ENCODE measurements around the gene DSCAM.

DNA sequence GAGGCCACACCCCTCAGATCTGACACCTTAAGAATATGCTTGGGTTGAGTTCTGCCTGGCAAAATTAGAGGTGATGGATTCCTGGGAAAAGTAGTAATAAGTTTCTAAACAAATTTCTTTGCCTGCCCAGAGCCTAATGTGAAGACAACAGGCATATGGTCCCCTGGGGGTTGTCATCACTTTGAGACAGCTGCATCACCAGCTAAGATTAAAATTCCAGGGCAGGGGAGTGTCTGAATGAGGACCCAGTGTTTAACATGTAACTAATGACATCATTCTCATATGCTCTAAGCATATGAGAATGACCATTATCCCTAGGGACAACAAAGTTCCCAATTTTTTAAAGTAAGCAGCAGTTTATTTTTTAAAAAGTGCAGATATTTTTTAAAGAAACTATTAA, 547.5 kb downstream of the DSCAM start:
- TF ChIP-seq, protein P1, sequence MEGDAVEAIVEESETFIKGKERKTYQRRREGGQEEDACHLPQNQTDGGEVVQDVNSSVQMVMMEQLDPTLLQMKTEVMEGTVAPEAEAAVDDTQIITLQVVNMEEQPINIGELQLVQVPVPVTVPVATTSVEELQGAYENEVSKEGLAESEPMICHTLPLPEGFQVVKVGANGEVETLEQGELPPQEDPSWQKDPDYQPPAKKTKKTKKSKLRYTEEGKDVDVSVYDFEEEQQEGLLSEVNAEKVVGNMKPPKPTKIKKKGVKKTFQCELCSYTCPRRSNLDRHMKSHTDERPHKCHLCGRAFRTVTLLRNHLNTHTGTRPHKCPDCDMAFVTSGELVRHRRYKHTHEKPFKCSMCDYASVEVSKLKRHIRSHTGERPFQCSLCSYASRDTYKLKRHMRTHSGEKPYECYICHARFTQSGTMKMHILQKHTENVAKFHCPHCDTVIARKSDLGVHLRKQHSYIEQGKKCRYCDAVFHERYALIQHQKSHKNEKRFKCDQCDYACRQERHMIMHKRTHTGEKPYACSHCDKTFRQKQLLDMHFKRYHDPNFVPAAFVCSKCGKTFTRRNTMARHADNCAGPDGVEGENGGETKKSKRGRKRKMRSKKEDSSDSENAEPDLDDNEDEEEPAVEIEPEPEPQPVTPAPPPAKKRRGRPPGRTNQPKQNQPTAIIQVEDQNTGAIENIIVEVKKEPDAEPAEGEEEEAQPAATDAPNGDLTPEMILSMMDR (IDR thresholded peaks at IDR 0.05; ENCODE audit: insufficient read depth, low read length, poor library complexity, severe bottlenecking), result no peak
- no peak for TF ChIP-seq EZH2phosphoT487 (conservative IDR thresholded peaks at IDR 0.05; ENCODE audit: low read length)

All from SU-DHL-6 (cell line).